HepG2 (cell line): ENCODE measurements around the gene JUND. TPM values are rescaled to one million over a fixed set of nuclear protein-coding genes. Genes with fewer than 3 reads are reported as not detected.
A peak's percentile ranks its signal among the peaks of the same experiment; 100 is the strongest.

Source experiments
- FOXJ3 ChIP-seq: sonication (generic); formaldehyde crosslinking; IDR thresholded peaks from 2 replicates; pipeline ENCODE4 v1.4.0; 2020; ENCODE audit warnings: missing genetic modification reagents, mild to moderate bottlenecking, borderline replicate concordance
- FOXK1 ChIP-seq: sonication (generic); formaldehyde crosslinking; IDR thresholded peaks from 2 replicates; pipeline ENCODE4 v1.4.0; 2020; ENCODE audit warnings: low read depth, missing genetic modification reagents, borderline replicate concordance
- PATZ1 ChIP-seq: sonication (generic); formaldehyde crosslinking; IDR thresholded peaks from 2 replicates; pipeline ENCODE4 v1.4.0; 2020; ENCODE audit warnings: missing genetic modification reagents
- POGZ ChIP-seq: sonication (generic); formaldehyde crosslinking; IDR thresholded peaks from 2 replicates; pipeline ENCODE4 v1.4.0; 2020; ENCODE audit warnings: mild to moderate bottlenecking, missing genetic modification reagents
- POLR2AphosphoS2 ChIP-seq: IDR thresholded peaks from 2 replicates; pipeline ENCODE4 v1.6.1; 2011; ENCODE audit warnings: low read depth, low read length, improper control_type of control experiment
- SMARCC2 ChIP-seq: fragments of 450-650 bp; IDR thresholded peaks from 2 replicates; pipeline ENCODE4 v1.6.1; 2017; ENCODE audit warnings: antibody characterized with exemption, mild to moderate bottlenecking
- ZBTB20 ChIP-seq: sonication (generic); formaldehyde crosslinking; IDR thresholded peaks from 2 replicates; pipeline ENCODE4 v1.8.1; 2023; ENCODE audit warnings: missing genetic modification reagents, low read depth, mild to moderate bottlenecking, borderline replicate concordance
- ZNF546 ChIP-seq: sonication (generic); formaldehyde crosslinking; conservative IDR thresholded peaks from 2 replicates; pipeline ENCODE4 v1.8.1; 2023; ENCODE audit warnings: mild to moderate bottlenecking, missing genetic modification reagents
- ZNF691 ChIP-seq: sonication (generic); formaldehyde crosslinking; IDR thresholded peaks from 2 replicates; pipeline ENCODE4 v1.4.0; 2020; ENCODE audit warnings: missing genetic modification reagents, low read depth, mild to moderate bottlenecking, borderline replicate concordance
- polyA plus RNA-seq, 8 experiments: library from polyadenylated mRNA; depleted of rRNA in 3 of 8; stranded (reverse) in 7 of 8; unstranded in 1 of 8; fragments of >200 nt; fragmentation: Illumina TruSeq in 4 of 8; extraction: Trizol in 4 of 8; gene quantifications; 2 replicates each; pipeline versions ENCODE4 v1.2.1 to v1.2.3, GENCODE V29; 2011 to 2016; ENCODE audit warnings: low read depth in 4 of 8, missing spikeins in 1 of 8, mixed read lengths in 1 of 8; ENCODE audit not compliant: insufficient read depth in 1 of 8
- total RNA-seq, 5 experiments: library from RNA; depleted of rRNA; stranded (reverse); fragments of >200 nt; fragmentation: Illumina TruSeq; extraction: Trizol; gene quantifications; 2 replicates each; pipeline ENCODE4 v1.2.3, GENCODE V29; 2016; ENCODE audit warnings: low read depth in 1 of 5
- TF ChIP-seq, protein P1 (sequence below): sonication (generic); formaldehyde crosslinking; conservative IDR thresholded peaks from 2 replicates; pipeline ENCODE4 v1.4.0; 2020; ENCODE audit warnings: missing genetic modification reagents
- TF ChIP-seq, protein P2 (sequence below): conservative IDR thresholded peaks from 2 replicates; pipeline ENCODE4 v1.6.1; 2018; ENCODE audit warnings: missing genetic modification reagents
- TF ChIP-seq, protein P3 (sequence below): sonication (generic); formaldehyde crosslinking; conservative IDR thresholded peaks from 2 replicates; pipeline ENCODE4 v1.8.0; 2022; ENCODE audit warnings: missing genetic modification reagents
- TF ChIP-seq, protein P4 (sequence below): sonication (generic); formaldehyde crosslinking; IDR thresholded peaks from 2 replicates; pipeline ENCODE4 v1.8.0; 2022; ENCODE audit warnings: missing genetic modification reagents, mild to moderate bottlenecking, moderate library complexity, borderline replicate concordance

Gene JUND
- total and polyA plus RNA-seq, 2 of the 13 experiments (the other 11 are each of a cell fraction or from before 2014, with no cell fraction given): 41.2 to 59.8 TPM

DNA sequence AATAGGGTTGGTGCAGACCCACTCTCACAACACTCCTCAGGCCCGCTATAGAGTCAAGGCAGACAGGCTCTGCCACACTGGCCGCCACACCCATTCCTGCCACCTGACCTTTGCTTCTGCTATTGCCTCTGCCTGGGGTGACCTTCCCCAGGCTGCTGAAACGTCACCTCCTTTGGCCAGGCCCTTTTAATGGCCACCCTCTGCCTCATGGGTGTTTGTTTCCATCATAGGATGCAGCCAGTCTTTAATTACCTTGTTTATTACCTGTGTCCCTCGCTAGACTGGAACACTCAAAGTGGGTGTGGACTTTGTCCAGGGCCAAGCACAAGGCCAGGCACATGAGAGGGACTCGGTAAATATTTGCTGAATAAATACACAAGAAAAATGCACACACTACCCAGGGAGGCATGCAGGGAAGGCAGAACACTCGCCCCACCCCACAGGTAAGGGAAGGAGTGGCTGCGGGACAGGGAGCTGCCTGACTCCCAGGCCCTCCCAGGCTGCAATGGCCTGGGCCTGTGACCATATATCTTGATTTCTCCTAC lies 38.2 kb upstream of the JUND start (continued):
- TF ChIP-seq, protein P1, sequence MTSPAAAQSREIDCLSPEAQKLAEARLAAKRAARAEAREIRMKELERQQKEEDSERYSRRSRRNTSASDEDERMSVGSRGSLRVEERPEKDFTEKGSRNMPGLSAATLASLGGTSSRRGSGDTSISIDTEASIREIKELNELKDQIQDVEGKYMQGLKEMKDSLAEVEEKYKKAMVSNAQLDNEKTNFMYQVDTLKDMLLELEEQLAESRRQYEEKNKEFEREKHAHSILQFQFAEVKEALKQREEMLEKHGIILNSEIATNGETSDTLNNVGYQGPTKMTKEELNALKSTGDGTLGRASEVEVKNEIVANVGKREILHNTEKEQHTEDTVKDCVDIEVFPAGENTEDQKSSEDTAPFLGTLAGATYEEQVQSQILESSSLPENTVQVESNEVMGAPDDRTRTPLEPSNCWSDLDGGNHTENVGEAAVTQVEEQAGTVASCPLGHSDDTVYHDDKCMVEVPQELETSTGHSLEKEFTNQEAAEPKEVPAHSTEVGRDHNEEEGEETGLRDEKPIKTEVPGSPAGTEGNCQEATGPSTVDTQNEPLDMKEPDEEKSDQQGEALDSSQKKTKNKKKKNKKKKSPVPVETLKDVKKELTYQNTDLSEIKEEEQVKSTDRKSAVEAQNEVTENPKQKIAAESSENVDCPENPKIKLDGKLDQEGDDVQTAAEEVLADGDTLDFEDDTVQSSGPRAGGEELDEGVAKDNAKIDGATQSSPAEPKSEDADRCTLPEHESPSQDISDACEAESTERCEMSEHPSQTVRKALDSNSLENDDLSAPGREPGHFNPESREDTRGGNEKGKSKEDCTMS (CRISPR knock-in tag): no peak
- TF ChIP-seq FOXJ3: peak; percentile 85; the same call in 1 of the 2 replicates
- TF ChIP-seq ZNF691: peak; percentile 59; the same call in 1 of the 2 replicates
- TF ChIP-seq ZBTB20 (CRISPR knock-in tag): peak; percentile 46; the same call in 1 of the 2 replicates
- no peak for TF ChIP-seq SMARCC2
- TF ChIP-seq POLR2AphosphoS2: no peak
- peak; percentile 87 for TF ChIP-seq PATZ1
- peak; percentile 37; the same call in 1 of the 2 replicates for TF ChIP-seq POGZ (CRISPR knock-in tag)
- peak; percentile 81 for TF ChIP-seq FOXK1 (CRISPR knock-in tag)
- no peak for TF ChIP-seq ZNF546 (CRISPR knock-in tag)
- TF ChIP-seq, protein P2, sequence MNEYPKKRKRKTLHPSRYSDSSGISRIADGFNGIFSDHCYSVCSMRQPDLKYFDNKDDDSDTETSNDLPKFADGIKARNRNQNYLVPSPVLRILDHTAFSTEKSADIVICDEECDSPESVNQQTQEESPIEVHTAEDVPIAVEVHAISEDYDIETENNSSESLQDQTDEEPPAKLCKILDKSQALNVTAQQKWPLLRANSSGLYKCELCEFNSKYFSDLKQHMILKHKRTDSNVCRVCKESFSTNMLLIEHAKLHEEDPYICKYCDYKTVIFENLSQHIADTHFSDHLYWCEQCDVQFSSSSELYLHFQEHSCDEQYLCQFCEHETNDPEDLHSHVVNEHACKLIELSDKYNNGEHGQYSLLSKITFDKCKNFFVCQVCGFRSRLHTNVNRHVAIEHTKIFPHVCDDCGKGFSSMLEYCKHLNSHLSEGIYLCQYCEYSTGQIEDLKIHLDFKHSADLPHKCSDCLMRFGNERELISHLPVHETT: 0 out of 2 replicates have a peak, but pooled peaks have one; percentile 27
- TF ChIP-seq, protein P3, sequence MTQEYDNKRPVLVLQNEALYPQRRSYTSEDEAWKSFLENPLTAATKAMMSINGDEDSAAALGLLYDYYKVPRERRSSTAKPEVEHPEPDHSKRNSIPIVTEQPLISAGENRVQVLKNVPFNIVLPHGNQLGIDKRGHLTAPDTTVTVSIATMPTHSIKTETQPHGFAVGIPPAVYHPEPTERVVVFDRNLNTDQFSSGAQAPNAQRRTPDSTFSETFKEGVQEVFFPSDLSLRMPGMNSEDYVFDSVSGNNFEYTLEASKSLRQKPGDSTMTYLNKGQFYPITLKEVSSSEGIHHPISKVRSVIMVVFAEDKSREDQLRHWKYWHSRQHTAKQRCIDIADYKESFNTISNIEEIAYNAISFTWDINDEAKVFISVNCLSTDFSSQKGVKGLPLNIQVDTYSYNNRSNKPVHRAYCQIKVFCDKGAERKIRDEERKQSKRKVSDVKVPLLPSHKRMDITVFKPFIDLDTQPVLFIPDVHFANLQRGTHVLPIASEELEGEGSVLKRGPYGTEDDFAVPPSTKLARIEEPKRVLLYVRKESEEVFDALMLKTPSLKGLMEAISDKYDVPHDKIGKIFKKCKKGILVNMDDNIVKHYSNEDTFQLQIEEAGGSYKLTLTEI (CRISPR knock-in tag): no peak
- TF ChIP-seq, protein P4, sequence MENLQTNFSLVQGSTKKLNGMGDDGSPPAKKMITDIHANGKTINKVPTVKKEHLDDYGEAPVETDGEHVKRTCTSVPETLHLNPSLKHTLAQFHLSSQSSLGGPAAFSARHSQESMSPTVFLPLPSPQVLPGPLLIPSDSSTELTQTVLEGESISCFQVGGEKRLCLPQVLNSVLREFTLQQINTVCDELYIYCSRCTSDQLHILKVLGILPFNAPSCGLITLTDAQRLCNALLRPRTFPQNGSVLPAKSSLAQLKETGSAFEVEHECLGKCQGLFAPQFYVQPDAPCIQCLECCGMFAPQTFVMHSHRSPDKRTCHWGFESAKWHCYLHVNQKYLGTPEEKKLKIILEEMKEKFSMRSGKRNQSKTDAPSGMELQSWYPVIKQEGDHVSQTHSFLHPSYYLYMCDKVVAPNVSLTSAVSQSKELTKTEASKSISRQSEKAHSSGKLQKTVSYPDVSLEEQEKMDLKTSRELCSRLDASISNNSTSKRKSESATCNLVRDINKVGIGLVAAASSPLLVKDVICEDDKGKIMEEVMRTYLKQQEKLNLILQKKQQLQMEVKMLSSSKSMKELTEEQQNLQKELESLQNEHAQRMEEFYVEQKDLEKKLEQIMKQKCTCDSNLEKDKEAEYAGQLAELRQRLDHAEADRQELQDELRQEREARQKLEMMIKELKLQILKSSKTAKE (CRISPR knock-in tag): peak; percentile 83
